NCI-H524 treated with DMSO at 0.1 percent for 48 hours (cell line): Measurements from ENCODE around the gene GNAS.

Source experiments
- DNase-seq: peaks from one replicate; lab custom pipeline; 2025; lab: John Stamatoyannopoulos, UW

The GNAS gene

DNA sequence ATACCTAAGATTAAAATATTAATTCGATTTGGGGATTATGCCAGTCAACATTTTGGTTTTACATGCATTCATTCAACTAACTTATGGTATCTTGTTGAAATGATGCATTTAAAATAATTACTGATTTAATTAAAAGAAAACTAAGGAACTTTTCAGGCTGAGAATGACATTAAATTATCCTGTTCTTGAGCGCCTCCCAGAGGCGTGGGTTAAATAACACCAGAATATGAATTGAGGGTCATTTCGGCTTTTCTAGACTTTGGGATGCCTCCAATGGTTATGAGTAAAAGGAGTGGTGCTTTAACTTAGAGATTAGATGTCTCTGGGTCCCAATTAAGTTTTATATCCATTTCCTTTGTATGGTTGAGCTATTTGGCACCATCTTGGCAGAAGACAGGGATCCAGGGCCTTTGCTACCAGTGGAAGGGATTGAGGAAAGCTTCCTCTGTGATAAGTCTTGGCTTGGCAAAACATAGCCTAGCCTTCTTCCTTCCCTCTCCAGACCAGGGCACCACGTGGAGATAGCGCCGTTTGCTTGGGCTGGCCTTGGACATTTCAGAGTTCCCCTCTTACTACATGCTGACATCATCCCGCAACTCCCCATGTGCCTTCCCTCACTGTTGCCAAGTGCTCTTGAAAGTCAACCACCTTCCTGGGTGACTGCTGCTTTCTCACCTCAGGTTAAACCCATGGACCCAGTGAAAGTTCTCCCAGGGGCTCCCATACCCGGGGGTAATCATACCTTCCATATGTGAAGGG is 28.7 kb downstream of the GNAS start:
- DNase-seq: no peak

DNA sequence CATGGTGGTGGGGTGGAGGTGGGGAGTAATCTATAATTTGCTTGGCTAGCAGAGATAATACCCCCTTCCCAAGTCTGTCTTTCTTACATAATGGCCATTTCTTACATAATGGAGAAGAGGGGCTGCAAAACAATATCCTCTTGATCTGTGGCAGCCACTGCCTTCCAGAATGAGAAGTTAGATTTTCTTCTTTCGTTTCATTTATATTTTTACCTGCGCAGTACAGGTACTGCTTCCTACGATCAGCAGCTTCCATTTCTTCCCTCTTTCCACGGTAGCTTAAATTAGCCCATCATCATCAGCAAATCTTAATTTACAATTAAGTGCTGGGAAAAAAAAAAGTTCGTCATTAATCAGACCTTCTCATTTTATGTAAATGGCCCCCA is 30.2 kb downstream of the GNAS start:
- no peak for DNase-seq

DNA sequence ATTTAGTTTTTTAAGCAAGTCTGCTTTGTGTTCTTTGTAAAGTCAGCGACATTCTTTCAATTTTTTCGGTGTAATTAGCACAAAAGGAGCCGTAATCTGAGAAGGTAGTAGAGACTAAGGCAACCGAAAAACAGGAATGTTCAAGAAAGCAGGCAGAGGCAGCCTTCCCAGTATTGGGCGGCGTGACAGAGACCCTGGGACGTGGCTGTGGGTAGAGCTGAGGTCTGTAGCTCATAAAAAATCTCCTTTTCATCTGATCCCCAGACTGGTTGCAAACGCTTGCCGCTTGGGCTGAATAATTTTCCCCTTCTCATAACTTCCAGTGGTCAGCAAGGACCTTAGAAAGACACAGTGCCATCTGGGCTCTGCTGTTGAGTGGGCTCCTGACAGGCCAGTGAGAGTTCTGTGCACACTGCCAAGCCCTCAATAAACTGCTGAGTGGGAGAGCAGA is 30.8 kb downstream of the GNAS start:
- DNase-seq: peak; percentile 80

DNA sequence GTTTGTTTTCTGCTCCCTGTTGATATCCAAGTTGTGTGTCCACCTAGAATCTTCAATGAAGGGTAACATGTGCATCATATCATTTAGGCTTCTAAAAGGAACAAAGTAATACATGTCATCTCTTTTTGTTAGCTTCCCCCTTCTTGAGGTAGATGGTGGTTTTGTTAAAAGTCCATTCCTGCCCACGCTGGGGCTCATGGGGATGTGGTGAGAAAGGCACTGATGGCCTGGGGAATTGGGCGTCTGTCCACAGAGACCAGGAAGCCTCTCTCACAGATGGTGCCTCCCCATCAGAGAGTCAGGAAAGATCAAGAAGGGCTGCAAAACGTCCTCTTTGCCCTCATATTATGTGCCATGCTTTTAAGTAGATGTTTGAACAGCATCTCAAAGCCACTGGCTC is 32.5 kb downstream of the GNAS start:
- no peak for DNase-seq

DNA sequence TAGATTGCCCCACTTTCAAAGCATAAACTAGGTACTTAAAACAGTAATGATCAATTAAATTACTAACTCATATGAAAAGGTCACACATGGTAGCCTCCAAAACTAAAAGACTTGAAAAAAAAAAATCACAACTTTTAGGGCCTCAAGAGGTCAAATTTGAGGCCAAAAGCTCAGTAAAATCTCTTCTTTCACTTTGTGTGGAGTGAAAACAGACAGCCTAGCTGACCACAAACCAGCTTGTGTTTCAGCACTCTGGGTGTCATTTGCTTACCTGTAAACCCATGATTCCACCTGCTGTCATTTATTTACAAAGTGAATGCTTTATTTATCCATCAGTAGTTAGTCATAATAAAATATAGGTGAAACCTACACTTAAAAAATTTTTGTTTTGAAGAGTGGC is 34.0 kb downstream of the GNAS start:
- DNase-seq: no peak

DNA sequence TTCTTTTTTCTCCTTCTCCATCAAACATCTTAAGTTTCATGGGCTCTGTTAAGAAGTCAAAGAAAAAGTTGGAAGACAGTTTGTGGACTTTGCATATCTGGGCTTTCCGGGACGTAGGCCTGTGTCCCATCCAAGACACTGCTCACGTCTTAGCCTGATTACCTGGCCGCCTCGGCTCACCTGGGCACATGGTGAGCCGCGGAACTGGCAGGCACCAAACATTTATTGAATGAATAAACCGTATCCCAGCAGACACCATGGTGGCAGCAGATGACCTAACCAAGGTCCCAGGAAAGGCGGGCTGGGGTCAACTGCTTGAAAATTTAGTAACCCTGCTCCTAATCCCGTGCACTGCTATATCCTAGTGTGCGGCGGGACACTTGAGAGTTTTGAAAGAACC is 35.6 kb downstream of the GNAS start:
- no peak for DNase-seq

DNA sequence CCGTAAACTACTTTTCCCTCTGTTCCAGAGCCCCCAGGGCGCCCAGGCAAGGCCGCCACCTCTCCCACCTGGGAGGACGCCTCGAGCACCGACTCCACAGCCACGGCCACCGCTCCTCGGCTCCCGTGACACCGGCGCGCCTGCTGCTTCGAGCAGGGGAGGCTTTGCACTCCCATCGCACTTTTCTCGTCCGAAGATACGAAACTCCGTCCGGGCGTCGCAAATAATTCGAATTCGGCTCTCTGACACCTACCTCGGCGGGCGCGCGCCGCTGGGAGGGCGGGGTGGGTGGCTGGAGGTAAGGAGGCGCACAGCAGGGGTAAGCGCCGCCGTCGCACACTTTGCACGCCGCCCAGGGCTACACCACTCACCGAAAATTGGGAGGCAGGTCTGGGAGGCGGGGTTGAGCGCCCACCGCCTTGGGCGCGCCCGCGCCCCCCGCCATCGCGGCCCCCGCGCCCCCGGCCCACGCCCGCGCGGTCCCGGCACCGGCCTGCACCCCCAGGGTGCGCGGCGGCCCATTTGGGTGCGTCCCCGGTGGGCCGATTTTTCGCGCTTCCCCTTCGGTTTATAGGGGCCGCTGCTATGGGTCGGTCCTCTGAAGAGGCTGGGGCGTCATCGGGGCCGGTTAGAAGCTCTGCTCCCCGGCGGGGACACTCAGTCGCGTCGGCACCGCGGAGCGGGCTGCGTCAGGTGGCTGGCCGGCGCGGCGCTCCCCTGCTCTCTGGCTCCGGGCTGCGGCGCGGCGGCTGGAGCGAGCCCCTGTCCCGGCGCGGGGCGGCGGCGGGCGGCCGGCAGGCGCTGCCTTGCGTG is 36.2 kb downstream of the GNAS start:
- no peak for DNase-seq

DNA sequence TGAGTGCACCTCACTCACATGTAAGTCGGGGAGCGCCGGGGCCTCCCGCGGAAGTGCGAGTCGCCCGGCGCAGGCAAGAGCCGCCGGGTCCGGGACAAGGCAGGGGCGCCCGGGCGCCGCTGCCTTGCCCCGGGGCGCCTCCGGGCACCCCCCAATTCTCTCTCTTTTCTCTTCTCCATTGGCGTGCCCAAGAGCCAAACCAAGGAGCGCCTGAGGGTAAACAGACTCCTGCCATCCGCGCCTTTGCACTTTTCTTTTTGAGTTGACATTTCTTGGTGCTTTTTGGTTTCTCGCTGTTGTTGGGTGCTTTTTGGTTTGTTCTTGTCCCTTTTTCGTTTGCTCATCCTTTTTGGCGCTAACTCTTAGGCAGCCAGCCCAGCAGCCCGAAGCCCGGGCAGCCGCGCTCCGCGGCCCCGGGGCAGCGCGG is 36.8 kb downstream of the GNAS start:
- DNase-seq: no peak

DNA sequence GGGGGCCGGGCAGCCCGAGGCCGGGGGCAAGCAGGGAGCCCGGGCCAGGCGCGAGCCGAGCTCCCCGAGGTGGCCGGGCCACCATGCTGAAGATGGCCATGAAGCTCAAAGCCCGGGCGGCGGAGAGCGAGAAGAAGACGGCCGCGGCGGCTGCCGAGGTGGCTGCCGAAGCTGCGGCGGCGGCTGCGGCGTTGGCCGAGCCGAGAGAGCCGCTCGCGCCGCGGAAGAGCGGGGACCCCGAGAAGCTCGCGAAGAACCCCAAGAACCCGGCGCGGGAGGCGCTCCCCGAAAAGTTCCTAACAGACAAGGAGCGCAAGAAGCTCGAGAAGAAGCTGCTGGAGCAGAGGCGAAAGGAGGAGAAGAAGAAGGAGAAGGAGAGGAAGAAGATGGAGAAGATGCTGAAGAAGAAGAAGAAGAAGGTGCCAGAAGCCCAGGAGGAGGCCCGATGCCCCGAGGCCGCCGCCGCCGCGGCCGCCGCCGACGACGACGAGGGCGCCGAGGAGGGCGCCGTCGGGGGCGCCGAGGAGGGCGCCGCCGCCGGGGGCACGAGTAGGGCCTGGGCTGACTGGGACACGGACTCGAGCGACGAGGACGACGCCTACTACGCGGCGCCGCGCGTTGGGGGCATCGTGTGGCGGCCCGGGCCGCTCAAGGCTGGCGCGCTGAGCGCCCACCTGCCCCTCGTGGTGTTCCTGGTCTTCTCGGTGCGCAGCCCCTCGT is 37.4 kb downstream of the GNAS start:
- no peak for DNase-seq

DNA sequence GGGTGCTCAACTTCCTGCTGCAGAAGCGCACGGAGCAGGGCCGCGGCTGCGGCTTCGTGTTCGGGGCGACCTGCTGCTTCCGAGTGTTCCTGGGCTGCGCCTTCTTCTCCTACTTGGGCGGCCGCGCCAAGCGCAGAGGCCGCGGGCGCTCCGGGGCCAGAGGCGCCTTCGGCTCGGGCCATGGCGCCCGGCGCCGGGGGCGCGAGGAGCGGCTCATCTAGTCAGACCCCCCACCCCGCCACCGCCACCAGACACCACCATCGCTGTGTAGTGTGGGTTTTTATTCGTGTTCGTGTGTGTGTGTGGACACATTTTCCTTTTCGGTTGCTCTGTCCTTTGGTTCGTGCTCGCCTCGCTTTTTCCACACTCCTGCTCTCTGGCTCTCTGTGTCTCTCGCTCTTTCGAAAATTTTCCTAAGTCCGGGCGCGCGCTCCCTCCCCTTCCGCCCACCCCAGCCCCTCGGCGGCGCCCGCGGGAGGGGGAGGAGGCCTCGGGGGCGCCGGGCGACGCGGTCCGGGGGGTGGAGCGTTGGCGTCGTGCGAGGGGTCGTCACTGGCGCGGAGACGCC is 38.1 kb downstream of the GNAS start:
- DNase-seq: no peak

DNA sequence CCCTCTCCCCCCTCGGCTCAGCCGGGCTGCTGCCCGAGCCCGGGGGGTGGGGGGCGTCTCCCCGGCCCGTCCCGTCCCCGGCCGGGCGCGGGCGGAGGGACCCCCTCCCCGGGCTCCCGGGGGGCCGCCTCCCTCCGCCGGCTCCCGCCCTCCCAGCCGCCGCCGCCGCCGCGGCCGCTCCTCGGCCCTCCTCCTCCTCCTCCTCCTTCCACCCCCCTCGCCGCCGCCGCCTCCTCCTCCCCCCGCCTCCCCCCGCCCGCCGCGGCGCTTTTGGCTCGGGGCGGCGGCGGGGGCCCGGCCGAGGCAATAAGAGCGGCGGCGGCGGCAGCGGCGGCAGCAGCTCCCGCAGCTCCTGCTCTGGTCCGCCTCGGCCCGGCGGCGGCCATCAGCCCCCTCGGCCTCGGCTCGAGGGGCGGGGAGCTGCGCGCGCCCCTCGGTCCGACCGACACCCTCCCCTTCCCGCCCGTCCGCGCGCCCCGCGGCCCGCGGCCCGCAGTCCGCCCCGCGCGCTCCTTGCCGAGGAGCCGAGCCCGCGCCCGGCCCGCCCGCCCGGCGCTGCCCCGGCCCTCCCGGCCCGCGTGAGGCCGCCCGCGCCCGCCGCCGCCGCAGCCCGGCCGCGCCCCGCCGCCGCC is 38.7 kb downstream of the GNAS start:
- no peak for DNase-seq

DNA sequence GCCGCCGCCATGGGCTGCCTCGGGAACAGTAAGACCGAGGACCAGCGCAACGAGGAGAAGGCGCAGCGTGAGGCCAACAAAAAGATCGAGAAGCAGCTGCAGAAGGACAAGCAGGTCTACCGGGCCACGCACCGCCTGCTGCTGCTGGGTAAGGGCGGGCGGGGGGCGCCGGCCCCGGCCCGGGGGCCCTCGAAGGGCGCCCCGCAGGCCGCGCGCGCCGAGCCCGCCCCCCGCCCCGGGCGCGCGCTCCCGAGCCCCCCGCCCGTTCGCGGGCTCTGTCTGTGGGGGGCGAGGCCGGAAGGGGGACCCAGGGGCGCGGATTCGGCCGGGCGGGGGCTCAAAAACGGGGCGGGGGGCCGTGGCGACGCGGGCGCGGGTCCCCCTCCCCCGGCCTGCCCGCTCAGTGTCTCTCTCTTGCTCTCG is 39.2 kb downstream of the GNAS start:
- DNase-seq: no peak

DNA sequence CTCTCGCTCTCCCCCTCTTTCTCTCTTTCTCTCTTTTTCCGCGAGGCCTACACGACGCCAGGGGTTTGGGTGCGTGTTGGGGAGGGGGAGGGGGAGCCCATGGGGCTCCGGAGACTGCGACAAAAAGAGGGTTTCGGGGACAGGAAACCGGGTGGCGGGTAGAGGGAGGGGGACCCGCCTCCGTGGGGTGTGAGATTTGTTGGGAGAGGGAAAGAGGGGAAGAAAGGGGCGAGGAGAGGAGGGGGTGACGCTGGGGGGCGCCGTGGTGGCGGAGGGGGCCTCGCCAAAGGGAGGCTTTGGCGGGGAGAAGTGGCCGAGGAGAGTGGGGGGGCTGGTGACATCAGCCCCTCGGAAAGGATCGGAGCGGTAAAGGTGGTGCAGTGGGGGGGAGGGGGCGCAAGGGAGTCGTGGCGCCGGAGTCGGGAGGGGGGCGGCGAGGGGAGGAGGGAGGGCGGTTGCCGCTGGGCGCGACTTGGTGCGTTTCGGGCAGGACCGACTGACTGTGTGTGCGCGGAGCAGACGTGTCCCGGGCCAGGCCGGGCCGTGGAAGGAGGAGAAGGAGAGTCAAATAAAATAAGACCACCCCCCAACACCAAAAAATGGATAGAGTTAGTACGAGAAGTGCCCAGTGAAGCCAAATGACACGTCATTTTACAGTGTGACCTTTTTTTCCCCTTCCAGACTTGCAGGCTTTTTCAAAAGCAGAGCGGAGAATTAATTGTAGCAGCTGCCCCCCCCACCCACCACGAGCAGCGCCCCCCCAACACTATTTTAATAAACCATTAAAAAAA is 39.8 kb downstream of the GNAS start:
- peak; percentile 46 for DNase-seq

DNA sequence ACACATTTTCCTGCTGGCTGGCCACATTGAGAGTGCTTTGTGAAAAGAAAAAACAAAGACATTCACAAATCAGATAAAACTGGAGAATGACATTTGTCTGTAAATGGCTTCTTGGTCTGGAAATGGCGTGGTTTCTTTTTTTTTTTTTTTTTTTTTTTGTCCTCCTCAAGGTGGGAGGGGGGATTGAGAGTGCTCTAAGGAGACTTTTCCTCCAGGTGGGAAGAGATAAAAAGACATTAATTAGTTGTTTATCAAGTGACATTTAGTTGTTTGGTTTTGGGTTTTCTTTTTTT is 40.4 kb downstream of the GNAS start:
- no peak for DNase-seq

DNA sequence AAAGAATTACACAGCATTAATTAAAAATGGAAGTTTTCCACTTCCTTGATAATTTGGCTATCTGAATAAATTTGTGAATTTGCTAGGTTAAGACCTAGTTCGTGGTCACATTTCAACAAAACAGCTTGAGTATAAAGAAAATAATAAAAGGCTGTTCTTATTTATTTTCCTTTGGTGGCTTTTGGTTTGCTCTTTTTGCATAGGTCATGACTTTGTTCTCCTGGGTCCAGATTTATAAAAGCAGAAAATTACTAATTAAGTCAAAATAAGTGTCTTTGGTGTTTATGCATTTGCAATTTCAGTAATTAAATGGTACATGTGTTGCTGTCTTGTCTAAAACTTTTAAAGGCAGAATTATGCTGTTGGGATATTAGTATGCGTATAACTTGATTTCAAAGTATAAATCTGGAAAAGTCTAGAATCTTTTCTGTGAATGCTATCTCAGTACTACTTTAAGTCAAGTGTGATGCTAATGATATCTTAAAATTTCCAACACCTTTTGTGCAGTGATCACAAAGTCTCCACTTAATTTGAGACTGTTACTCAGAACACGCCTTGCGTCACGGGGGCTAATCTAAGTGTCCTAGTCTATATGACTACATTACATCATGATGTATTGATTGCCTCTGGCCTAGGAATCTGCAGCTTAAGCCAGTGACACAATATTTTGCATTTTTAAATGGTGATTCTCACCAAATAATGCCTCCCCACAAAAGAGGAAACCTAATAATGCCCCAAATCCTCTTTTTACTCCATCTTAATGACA is 41.0 kb downstream of the GNAS start:
- DNase-seq: no peak

DNA sequence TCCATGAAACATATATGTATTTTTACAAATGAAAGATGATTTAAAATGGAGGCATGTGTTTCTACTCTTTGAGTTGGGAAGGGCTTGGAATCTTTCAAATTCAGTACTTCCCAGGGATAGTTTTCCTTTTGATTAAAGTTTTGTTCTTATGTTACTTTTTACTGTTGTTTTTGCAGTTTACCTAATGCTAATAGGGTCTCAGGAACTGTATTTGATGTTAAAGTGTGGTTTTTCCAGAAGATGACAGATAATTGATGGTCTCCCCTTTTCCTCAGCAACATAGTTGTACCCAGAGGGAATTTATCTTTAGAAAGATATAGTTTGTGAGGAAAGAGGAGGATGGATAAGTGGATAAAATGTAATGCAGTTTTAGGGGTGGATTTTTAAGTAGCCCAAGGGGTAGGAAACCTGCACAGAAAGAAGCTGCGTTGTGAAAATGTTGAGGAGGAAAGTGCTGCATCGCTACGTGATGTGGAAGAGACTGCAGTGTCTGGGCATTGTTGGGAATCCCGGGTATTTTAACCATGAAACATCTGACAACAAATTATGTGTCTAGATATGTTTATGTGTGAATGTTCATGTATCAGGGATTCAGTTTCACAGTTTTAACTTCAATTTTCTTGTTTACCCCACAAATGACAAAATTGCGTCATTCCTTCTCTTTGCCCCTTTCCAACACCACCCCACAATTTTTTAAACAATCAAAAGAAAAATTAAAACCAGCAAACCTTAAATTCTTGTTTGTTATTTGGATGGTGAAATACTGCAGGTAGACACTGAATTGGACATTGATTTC is 42.3 kb downstream of the GNAS start:
- DNase-seq: no peak

DNA sequence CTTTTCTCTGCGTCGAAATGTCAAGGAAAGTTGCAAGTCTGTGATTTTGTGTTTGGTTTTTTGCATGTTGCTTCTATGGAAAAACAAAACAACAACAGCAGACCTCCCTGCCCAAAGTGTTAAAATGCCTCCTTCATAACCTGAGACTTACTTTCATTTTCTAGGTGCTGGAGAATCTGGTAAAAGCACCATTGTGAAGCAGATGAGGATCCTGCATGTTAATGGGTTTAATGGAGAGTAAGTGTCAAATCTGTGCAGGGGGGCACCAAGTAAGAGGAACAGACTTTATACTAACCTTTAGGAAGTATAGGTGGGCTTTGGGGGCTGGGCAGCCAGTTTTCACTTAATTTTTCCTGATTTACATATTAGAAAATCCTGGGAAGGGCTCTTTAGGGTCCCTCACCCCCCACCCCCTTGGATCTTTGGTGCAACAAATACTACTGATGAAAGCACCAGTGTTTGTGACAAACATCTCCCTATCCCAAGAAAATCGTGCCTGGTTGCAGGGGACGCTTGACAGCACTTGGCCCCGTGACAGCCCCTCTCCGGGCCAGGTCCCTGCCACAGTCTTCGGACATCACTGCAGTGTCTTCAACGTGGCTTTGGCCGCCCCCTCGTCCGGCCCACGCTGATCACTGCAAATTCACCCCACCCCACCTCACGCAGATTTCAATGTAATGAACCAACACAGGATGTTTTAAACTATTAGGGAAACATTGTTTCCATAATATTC is 43.1 kb downstream of the GNAS start:
- DNase-seq: no peak

DNA sequence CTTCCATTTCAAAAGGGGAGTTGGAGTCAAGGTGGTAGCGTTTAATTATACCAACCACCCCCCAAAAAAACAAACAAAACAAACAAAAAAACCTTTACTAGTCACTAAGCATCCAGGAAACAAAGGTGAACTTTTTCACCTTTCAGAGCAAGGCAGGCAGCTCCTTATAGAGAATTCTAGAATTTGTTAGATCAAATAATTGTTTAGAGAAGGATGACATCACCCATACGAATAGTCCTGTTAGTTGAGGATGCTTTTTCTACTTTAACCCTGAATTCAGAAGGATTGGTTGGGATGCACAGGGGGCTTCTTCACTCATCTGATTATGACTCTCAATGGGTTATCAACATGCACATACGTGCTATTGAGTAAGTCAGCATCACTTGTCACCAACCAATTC is 44.3 kb downstream of the GNAS start:
- no peak for DNase-seq

DNA sequence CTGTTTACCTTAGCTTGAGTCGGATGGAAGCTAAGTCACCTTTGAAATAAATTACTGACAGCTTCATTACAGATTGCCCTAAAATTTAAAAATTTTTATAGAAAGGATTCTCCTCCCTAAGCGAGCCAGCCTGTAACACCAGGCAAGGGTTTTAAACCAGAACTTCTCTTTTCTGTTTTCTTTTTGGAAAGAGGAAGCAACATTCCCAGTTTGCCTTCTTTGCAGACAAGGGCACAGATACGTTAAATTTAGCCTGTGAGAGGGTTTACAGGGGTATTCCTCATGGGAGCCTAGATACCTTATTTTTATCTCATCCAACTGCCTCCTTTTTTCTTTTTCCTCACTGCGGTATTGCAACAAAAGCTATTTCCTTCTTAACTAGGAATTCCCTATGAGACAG is 45.0 kb downstream of the GNAS start:
- DNase-seq: no peak
